Neural progenitor cell (in vitro differentiated cells): ENCODE measurements around the gene WDR81. TPM values are rescaled to one million over a fixed set of nuclear protein-coding genes. Genes with fewer than 3 reads are reported as not detected.

Source experiments
- DNase-seq: peaks from one replicate; pipeline ENCODE4 v3.0.0-alpha.2; 2016; ENCODE audit warnings: low spot score
- H2AFZ ChIP-seq: fragments of 200-600 bp; sonication (generic); replicated peaks from 2 replicates; pipeline ENCODE4 v1.6.1; 2016; ENCODE audit warnings: antibody characterized with exemption
- H3F3A ChIP-seq: fragments of 200-600 bp; sonication (generic); 2 replicates; pipeline ENCODE4 v1.6.1; 2016; ENCODE audit warnings: antibody characterized with exemption, low read depth
- H3K27ac ChIP-seq: fragments of 200-600 bp; sonication (generic); 2 replicates; pipeline ENCODE4 v1.5.1; 2016; ENCODE audit warnings: mild to moderate bottlenecking
- H3K27me3 ChIP-seq: fragments of 200-600 bp; sonication (generic); 2 replicates; pipeline ENCODE4 v1.6.1; 2016; ENCODE audit warnings: mild to moderate bottlenecking, moderate library complexity
- H3K36me3 ChIP-seq: fragments of 200-600 bp; sonication (generic); 2 replicates; pipeline ENCODE4 v1.5.1; 2016
- H3K4me1 ChIP-seq: fragments of 200-600 bp; sonication (generic); 2 replicates; pipeline ENCODE4 v1.6.1; 2016; ENCODE audit warnings: mixed run types
- H3K4me2 ChIP-seq: fragments of 200-600 bp; sonication (generic); 2 replicates; pipeline ENCODE4 v1.6.1; 2016
- H3K4me3 ChIP-seq: fragments of 200-600 bp; sonication (generic); 2 replicates; pipeline ENCODE4 v1.5.1; 2016
- H3K79me2 ChIP-seq: fragments of 200-600 bp; sonication (generic); 2 replicates; pipeline ENCODE4 v1.6.1; 2016; ENCODE audit warnings: low read depth
- H3K9ac ChIP-seq: fragments of 200-600 bp; sonication (generic); 2 replicates; pipeline ENCODE4 v1.6.1; 2016
- H3K9me3 ChIP-seq: fragments of 200-600 bp; sonication (generic); 2 replicates; pipeline ENCODE4 v1.5.1; 2016; ENCODE audit warnings: low read depth
- H4K20me1 ChIP-seq: fragments of 200-600 bp; sonication (generic); 2 replicates; pipeline ENCODE4 v1.6.1; 2016; ENCODE audit warnings: low read depth
- H3K27ac Mint-ChIP-seq: 3 replicates; pipeline ENCODE4 v1.8.0; 2021; ENCODE audit warnings: mixed read lengths
- H3K27me3 Mint-ChIP-seq: 2 replicates; pipeline ENCODE4 v1.8.0; 2022; ENCODE audit warnings: low read depth, mild to moderate bottlenecking, inconsistent platforms, moderate library complexity, mixed read lengths; ENCODE audit not compliant: insufficient read depth
- H3K36me3 Mint-ChIP-seq: 3 replicates; pipeline ENCODE4 v1.8.0; 2021; ENCODE audit warnings: mixed read lengths
- H3K4me1 Mint-ChIP-seq: 3 replicates; pipeline ENCODE4 v1.8.0; 2021; ENCODE audit warnings: mixed read lengths
- H3K4me3 Mint-ChIP-seq: 3 replicates; pipeline ENCODE4 v1.8.0; 2021; ENCODE audit warnings: mild to moderate bottlenecking, moderate library complexity, mixed read lengths
- H3K9me3 Mint-ChIP-seq: 3 replicates; pipeline ENCODE4 v1.8.0; 2020; ENCODE audit warnings: mixed read lengths
- EZH2 ChIP-seq: fragments of 200-600 bp; sonication (generic); IDR thresholded peaks from 2 replicates; pipeline ENCODE4 v1.6.1; 2017; ENCODE audit warnings: antibody characterized with exemption, mild to moderate bottlenecking, moderate library complexity
- EZH2phosphoT487 ChIP-seq: fragments of 200-600 bp; sonication (generic); IDR thresholded peaks from 2 replicates; pipeline ENCODE4 v1.6.1; 2017; ENCODE audit warnings: antibody characterized with exemption
- total RNA-seq: library from RNA; depleted of rRNA; stranded (reverse); fragments of >200 nt; gene quantifications from 2 replicates; pipeline ENCODE4 v1.2.3, GENCODE V29; 2015; ENCODE audit warnings: low replicate concordance
- TF ChIP-seq, protein P1 (sequence below): fragments of 200-600 bp; sonication (generic); IDR thresholded peaks from 2 replicates; pipeline ENCODE4 v1.5.1; 2017; ENCODE audit warnings: antibody characterized with exemption, mild to moderate bottlenecking

WDR81 gene
- total RNA-seq, 1 donor from 2014 or later, result 1.9 TPM

DNA sequence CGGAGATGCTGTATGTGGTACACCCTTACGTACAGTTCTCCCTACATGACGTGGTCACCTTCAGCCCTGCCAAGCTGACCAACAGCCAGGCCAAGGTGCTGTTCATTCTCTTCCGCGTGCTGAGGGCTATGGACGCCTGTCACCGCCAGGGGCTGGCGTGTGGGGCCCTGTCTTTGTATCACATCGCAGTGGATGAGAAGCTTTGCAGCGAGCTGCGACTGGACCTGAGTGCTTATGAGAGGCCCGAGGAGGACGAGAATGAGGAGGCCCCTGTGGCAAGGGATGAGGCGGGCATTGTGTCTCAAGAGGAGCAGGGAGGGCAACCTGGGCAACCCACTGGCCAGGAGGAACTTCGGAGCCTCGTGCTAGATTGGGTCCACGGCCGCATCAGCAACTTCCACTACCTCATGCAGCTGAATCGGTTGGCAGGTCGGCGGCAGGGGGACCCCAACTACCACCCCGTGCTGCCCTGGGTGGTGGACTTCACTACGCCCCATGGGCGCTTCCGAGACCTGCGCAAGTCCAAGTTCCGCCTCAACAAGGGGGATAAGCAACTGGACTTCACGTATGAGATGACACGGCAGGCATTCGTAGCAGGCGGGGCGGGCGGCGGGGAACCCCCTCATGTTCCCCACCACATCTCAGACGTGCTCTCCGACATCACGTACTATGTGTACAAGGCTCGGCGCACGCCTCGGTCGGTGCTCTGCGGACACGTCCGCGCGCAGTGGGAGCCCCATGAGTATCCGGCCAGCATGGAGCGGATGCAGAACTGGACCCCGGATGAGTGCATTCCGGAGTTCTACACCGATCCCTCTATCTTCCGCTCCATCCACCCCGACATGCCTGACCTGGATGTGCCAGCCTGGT is 1.4 kb downstream of the WDR81 start:
- no peak for DNase-seq
- H4K20me1 ChIP-seq, result no peaks in the 10 kb centered on the region
- Mint-ChIP-seq H3K9me3 (no peaks in the 10 kb centered on the region), H3K4me3 (peak overlapping the region; percentile 77), H3K36me3 (no peaks in the 10 kb centered on the region), H3K27me3 (peaks cover 5% of the 10 kb centered on the region), H3K27ac (no peak overlapping the region), H3K4me1 (peaks cover 10% of the 10 kb centered on the region)
- H3K27ac ChIP-seq, result no peak overlapping the region
- no peaks in the 10 kb centered on the region for H3K36me3 ChIP-seq
- H3K4me2 ChIP-seq, result no peak overlapping the region
- H3K4me3 ChIP-seq, result no peak overlapping the region
- H3K9me3 ChIP-seq, result no peaks in the 10 kb centered on the region
- H3K79me2 ChIP-seq, result no peaks in the 10 kb centered on the region
- no peaks in the 10 kb centered on the region for H3K27me3 ChIP-seq
- TF ChIP-seq EZH2phosphoT487 (no peak), EZH2 (no peak)
- TF ChIP-seq, protein P1, sequence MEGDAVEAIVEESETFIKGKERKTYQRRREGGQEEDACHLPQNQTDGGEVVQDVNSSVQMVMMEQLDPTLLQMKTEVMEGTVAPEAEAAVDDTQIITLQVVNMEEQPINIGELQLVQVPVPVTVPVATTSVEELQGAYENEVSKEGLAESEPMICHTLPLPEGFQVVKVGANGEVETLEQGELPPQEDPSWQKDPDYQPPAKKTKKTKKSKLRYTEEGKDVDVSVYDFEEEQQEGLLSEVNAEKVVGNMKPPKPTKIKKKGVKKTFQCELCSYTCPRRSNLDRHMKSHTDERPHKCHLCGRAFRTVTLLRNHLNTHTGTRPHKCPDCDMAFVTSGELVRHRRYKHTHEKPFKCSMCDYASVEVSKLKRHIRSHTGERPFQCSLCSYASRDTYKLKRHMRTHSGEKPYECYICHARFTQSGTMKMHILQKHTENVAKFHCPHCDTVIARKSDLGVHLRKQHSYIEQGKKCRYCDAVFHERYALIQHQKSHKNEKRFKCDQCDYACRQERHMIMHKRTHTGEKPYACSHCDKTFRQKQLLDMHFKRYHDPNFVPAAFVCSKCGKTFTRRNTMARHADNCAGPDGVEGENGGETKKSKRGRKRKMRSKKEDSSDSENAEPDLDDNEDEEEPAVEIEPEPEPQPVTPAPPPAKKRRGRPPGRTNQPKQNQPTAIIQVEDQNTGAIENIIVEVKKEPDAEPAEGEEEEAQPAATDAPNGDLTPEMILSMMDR, result no peak
- H3F3A ChIP-seq, result peaks cover 18% of the 10 kb centered on the region
- H3K4me1 ChIP-seq, result no peaks in the 10 kb centered on the region
- H3K9ac ChIP-seq, result no peak overlapping the region
- H2AFZ ChIP-seq, result no peak overlapping the region

DNA sequence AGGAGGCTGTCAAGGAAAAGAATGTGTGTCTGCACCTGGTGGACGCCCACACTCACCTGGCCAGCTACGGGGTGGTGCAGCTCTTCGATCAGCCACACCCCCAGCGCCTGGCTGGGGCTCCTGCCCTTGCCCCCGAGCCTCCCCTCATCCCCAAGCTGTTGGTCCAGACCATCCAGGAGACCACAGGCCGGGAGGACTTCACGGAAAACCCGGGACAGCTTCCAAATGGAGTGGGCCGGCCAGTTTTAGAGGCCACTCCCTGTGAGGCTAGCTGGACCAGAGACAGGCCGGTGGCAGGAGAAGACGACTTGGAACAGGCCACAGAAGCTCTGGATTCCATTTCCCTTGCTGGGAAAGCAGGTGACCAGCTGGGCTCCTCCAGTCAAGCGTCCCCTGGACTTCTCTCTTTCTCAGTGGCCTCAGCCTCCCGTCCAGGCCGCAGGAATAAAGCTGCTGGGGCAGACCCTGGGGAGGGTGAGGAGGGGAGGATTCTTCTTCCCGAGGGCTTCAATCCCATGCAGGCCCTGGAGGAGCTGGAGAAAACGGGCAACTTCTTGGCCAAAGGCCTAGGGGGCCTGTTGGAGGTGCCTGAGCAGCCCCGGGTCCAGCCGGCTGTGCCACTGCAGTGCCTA is 2.2 kb downstream of the WDR81 start:
- Histone ChIP-seq H3K4me2 (no peak overlapping the region), H3K36me3 (no peaks in the 10 kb centered on the region), H3K4me1 (no peaks in the 10 kb centered on the region), H3K9me3 (no peaks in the 10 kb centered on the region), H3K79me2 (no peaks in the 10 kb centered on the region), H3K27ac (no peak overlapping the region), H3K9ac (no peak overlapping the region), H3K27me3 (no peaks in the 10 kb centered on the region), H3F3A (peaks cover 12% of the 10 kb centered on the region), H3K4me3 (no peak overlapping the region), H4K20me1 (no peaks in the 10 kb centered on the region), H2AFZ (no peak overlapping the region)
- H3K4me3 Mint-ChIP-seq, result no peak overlapping the region
- H3K27me3 Mint-ChIP-seq, result peaks cover 5% of the 10 kb centered on the region
- TF ChIP-seq EZH2, result no peak
- TF ChIP-seq, protein P1, result no peak
- peaks cover 10% of the 10 kb centered on the region for H3K4me1 Mint-ChIP-seq
- H3K9me3 Mint-ChIP-seq, result no peaks in the 10 kb centered on the region
- no peak overlapping the region for H3K27ac Mint-ChIP-seq
- no peak for DNase-seq
- H3K36me3 Mint-ChIP-seq, result no peaks in the 10 kb centered on the region

DNA sequence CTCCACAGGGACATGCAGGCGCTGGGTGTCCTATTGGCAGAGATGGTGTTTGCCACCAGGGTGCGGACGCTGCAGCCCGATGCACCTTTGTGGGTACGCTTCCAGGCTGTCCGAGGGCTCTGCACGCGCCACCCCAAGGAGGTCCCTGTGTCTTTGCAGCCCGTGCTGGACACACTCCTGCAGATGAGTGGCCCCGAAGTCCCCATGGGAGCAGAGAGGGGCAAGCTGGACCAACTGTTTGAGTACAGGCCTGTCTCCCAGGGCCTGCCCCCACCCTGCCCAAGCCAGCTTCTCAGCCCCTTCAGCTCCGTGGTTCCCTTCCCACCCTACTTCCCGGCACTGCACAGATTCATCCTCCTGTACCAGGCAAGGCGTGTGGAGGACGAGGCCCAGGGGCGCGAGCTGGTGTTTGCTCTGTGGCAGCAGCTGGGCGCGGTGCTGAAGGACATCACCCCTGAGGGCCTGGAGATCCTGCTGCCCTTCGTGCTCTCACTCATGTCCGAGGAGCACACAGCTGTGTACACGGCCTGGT is 2.8 kb downstream of the WDR81 start:
- no peak overlapping the region for H3K4me2 ChIP-seq
- no peaks in the 10 kb centered on the region for H3K36me3 Mint-ChIP-seq
- H3K4me3 Mint-ChIP-seq, result no peak overlapping the region
- H3K4me3 ChIP-seq, result no peak overlapping the region
- no peak overlapping the region for H3K9ac ChIP-seq
- peaks cover 10% of the 10 kb centered on the region for H3K4me1 Mint-ChIP-seq
- no peak for DNase-seq
- H3K9me3 ChIP-seq, result no peaks in the 10 kb centered on the region
- H3K79me2 ChIP-seq, result no peaks in the 10 kb centered on the region
- TF ChIP-seq, protein P1, result no peak
- TF ChIP-seq EZH2phosphoT487, result no peak
- TF ChIP-seq EZH2, result no peak
- H3K27me3 Mint-ChIP-seq, result peaks cover 5% of the 10 kb centered on the region
- no peaks in the 10 kb centered on the region for H3K27me3 ChIP-seq
- H3F3A ChIP-seq, result peaks cover 12% of the 10 kb centered on the region
- H3K36me3 ChIP-seq, result no peaks in the 10 kb centered on the region
- H3K4me1 ChIP-seq, result no peaks in the 10 kb centered on the region
- H3K27ac Mint-ChIP-seq, result no peak overlapping the region
- no peaks in the 10 kb centered on the region for H3K9me3 Mint-ChIP-seq
- no peak overlapping the region for H3K27ac ChIP-seq
- H4K20me1 ChIP-seq, result no peaks in the 10 kb centered on the region
- H2AFZ ChIP-seq, result no peak overlapping the region
